GM23248 (cell line): ENCODE measurements around the gene MGAT4B.

Experiments used
- EZH2 ChIP-seq: fragments of 200-600 bp; sonication (generic); IDR thresholded peaks from 2 replicates; pipeline ENCODE4 v1.6.1; 2018; ENCODE audit warnings: antibody characterized with exemption, mild to moderate bottlenecking; ENCODE audit not compliant: insufficient read depth, poor library complexity, severe bottlenecking
- EZH2phosphoT487 ChIP-seq: fragments of 200-600 bp; sonication (generic); IDR thresholded peaks from 2 replicates; pipeline ENCODE4 v1.6.1; 2018; ENCODE audit warnings: antibody characterized with exemption, moderate library complexity, mild to moderate bottlenecking, low read depth; ENCODE audit not compliant: insufficient read depth

GRCh38 chr5:179796877-179797608, 9.6 kb downstream of the MGAT4B start:
- TF ChIP-seq EZH2, result no peak
- TF ChIP-seq EZH2phosphoT487, result no peak
